GM08714 (cell line): ENCODE measurements around the gene DDX23.
"Not testable (repeated sequence)": the region's sequence is repeated elsewhere in the genome, so short reads cannot be mapped to it uniquely, and the experiment has no call there.

ENCODE experiments used
- H3K4me3 ChIP-seq: fragments of 200-500 bp; sonication (Bioruptor generic); 2 replicates; pipeline ENCODE4 v1.5.1; 2014; ENCODE audit warnings: mild to moderate bottlenecking, low read length, inconsistent platforms
- ZNF274 ChIP-seq: IDR thresholded peaks from 2 replicates; pipeline ENCODE4 v1.6.1; 2012; ENCODE audit warnings: mild to moderate bottlenecking, low read depth, low read length

DDX23 gene

DNA sequence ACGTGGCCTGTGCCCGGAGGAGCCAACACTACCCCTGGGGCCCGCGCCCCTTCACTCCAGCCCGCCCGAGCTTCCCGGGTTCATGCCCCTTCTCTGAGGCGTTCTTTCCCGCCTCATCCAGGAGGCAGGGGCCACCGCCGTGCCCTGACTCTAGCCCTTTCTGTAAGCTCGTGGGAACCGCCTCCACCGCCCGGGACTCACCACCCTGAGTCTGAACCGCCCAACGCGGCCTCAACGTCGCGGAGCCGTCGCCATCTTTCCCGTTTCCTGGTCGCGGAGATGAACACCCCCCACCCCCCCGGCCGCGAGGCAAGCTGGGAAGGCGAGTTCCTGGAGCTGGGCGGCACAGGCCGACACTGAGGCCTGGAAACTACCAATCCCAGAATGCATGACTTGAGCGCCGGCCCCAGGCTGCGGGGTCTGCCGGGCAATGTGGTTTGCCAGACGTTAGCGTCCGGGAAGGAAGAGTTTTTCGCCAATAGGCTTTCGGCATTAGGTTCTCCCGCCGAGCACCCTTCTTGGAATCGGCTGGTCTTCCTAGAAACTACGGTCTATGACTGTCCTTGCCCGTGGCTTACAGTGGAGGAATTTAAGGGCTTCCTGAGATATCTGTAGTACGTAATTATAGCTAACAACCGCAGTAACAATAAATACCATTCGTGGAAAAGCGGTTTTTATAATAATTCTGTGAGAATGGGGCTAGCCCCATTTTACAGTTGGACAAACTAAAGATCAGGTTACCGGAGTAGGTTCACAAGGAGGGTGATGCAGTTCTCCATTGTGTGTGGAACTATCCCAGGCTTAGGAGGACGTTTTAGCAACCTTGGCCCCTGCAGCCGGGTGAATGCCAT is at the start of gene DDX23:
Gene DDX23 (minus strand): TSS at position 281 of the 851 bp plus-strand sequence. CDS start 6,381 bp downstream, outside the sequence.
- TF ChIP-seq ZNF274, result no peak
- H3K4me3 ChIP-seq, result peak within 1 kb of the TSS; percentile 97

GRCh38 chr12:48901278-48901677 is 49.3 kb upstream of the DDX23 start:
- H3K4me3 ChIP-seq, result no peak overlapping the region
- TF ChIP-seq ZNF274, result no peak

- TF ChIP-seq ZNF274, result no peak
- H3K4me3 ChIP-seq, result no peak overlapping the region
These were observed 47.7 kb upstream of the DDX23 start for GRCh38 chr12:48899651-48900050.

- H3K4me3 ChIP-seq, result no peak overlapping the region
- no peak for TF ChIP-seq ZNF274
These were observed 42.3 kb upstream of the DDX23 start for GRCh38 chr12:48894271-48894670.

GRCh38 chr12:48890657-48891418 is 38.9 kb upstream of the DDX23 start:
- no peak overlapping the region for H3K4me3 ChIP-seq
- no peak for TF ChIP-seq ZNF274

GRCh38 chr12:48889679-48890078 is 37.7 kb upstream of the DDX23 start:
- no peak overlapping the region for H3K4me3 ChIP-seq
- no peak for TF ChIP-seq ZNF274

- no peak for TF ChIP-seq ZNF274
- H3K4me3 ChIP-seq, result no peak overlapping the region
These were observed 31.6 kb upstream of the DDX23 start for GRCh38 chr12:48883305-48884161.

DNA sequence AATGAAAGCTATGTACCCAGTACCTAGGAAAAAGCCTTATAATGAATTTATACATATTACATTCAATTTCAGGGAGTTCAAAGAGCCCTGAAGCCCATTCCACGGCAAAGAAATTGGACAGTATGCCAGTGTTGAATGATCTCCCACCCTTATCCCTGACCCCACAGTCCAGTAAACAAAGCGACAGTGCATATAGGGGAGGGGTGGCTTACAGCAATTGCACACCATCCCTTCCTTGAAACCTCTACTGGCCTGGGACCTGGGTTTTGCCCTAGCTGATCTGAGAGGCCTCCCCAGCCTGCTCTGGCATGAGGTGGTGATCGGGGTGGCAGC is 31.0 kb upstream of the DDX23 start:
- no peak for TF ChIP-seq ZNF274
- H3K4me3 ChIP-seq, result no peak overlapping the region

- H3K4me3 ChIP-seq, result no peak overlapping the region
- no peak for TF ChIP-seq ZNF274
These were observed 30.3 kb upstream of the DDX23 start for GRCh38 chr12:48882315-48882687.

DNA sequence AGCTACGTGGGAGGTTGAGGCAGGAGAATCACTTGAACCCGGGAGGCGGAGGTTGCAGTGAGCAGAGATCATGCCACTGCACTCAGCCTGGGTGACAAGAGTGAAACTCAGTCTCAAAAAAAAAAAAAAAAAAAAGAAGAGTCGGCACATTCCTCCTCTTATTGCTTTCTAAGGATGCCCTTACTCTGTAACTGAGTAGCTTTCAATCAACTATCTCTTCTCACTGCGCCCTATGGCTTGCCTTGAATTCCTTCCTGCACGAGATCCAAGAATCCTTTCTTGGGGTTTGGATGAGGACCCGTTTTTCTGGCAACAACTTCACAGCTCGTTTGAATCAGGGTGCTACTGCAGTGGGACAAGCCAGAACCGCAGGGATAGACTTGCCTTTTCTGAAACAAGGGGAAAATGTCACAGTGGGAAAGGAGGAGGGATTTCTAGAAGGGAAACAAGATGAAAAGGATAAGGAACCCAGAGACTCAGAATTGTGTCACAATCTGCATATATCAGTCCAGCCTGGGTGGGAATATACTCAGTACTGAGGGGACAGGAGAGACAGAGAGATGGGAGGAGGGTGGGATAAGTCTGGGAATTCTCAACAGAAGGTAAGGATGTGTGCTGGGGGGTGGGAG is 29.8 kb upstream of the DDX23 start:
- TF ChIP-seq ZNF274, result no peak
- no peak overlapping the region for H3K4me3 ChIP-seq

DNA sequence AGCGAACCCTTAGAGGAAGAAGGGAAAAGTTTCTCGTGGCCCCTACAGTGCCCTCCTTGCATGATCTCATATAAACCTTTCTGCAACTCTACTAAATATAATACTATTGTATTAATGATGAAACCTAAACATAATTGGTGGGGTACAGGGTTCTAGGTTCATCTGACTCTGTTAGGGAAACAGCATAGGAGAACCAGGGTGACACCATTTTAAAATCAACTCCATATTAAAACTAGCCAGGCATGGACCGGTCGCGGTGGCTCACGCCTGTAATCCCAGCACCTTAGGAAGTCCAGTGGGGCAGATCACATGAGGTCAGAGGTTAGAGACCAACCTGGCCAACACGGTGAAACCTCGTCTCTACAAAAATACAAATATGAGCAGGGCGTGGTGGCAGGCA is 28.7 kb upstream of the DDX23 start:
- no peak overlapping the region for H3K4me3 ChIP-seq
- no peak for TF ChIP-seq ZNF274

DNA sequence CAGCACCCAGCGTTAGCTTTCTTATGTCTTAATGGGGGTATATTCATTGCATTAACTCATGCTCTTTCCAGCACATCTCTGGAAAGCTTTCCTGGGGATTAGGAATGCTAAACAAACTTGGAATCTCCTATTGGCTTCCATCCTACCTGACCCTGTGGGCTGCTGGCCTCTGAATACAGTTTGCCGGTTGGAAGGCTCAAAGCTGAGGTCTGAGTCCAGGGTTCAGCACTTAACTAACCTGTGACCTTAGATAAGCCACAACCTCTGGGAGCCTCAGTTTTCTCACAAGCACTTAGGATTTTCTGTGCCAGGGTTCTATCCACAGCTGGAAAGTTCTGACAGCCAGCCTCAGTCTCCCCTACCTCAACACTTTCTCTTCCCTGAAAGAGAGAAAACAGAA is 26.6 kb upstream of the DDX23 start:
- H3K4me3 ChIP-seq, result no peak overlapping the region
- no peak for TF ChIP-seq ZNF274

GRCh38 chr12:48875944-48876515 is 24.1 kb upstream of the DDX23 start:
- no peak for TF ChIP-seq ZNF274
- no peak overlapping the region for H3K4me3 ChIP-seq

- H3K4me3 ChIP-seq, result not testable (repeated sequence)
These were observed 21.6 kb upstream of the DDX23 start for GRCh38 chr12:48873534-48873933.
